ENCODE results near the gene IFT74. TPM values are rescaled to one million over a fixed set of nuclear protein-coding genes. Genes with fewer than 3 reads are reported as not detected.

Gene IFT74
- 10.9 to 15.2 TPM (median 13.4 TPM) in 5 replicates for total RNA-seq (2022; extraction: Qiagen RNA extraction; ENCODE audit: low read depth)

DNA sequence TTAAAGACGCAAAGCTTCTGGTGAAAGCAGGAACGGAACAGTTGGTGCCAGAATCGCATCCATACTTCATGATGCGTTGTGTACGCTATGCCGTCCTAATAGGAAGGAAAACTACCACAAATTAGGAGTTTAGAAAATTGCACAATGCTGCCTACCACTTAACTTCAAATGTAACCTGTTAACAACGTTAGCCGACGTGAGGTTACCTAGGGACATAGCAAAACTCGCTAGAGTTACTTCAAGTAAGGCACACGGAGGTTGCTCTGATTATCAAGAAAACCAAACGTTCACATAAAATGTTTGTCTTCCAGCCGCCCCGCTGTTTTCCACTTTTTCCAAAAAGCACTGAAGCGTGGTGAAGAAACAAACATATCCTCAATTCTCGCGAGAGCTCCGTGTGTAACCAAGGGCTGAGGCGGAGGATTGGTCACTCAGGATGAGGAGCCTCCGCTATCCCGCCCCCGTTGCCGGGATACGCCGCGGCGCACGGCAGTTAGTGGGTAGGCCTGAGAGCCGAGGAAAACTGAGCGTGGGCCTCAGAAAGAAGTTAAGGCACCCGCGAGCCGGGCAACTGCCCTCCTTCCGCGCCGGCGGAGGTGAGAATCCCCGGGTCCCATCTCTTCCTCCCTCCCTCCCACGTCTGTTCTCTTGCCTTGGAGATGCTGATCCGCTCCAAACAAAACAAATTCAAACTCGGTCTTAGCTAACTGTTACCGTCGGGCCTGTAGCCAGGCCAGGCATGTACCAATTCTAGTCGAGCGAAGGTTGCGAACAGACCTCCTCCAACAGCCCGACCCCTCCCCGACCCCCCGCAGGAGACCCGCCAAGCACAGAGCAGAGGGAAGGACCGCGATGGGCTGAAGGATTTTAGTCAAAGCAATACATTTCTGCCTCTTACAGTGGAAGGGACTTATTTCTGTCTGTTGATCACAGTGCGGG, at the start of gene IFT74:
TSS of gene IFT74 (plus strand) at position 492 of the 939 bp plus-strand sequence. CDS start 5,556 bp downstream, outside the sequence.

DNA sequence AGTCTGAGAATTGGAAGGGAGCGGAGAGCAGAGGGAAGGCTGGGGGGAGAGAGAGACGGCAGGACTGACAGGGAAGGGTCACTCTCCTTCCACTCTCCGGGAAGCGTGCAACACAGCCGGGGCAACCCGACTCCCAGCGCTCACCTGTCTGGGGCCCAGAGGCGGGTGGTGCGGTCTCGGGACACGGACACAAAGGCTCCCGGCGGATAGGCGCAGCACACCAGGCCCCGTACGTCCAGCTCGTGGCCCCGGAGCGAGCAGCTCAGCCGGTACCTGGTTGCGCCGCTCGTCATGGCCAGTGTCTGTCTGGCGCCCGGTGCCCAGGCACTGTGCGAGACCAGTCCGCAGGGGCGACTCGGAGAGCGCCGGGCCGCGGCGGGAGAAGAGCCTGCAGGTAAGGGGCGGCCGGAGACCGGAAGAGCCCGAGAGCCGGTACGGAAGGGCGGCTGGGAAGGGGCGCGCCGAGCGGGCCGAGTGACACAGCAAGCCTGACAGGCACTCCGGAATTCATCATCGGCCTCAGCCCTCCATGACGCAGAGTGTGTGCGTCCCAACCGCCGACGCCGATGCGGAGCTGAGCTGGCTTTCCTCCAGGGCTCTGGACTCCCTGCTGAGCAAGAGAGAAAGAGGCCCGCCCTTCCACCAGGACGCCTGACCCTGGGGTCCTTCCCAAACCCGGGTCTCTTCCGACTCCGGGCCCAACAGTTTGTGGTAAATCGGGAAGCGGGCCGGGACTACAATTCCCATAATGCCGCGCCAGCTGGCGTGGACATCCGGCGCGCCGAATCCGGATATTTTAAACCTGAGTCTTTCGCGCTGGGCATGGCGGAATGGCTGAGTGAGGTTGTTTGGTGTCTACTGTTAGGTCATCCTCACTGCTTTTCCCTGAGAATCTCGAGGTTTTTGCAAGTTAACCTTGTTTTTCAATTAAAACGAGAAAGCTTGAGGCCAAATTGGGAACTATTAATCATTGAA, 9.2 kb upstream of the IFT74 start, which contains the start of gene PLAA:
TSS of gene PLAA (minus strand) at position 490 of the 975 bp plus-strand sequence. CDS start at position 293, 197 bp downstream.

DNA sequence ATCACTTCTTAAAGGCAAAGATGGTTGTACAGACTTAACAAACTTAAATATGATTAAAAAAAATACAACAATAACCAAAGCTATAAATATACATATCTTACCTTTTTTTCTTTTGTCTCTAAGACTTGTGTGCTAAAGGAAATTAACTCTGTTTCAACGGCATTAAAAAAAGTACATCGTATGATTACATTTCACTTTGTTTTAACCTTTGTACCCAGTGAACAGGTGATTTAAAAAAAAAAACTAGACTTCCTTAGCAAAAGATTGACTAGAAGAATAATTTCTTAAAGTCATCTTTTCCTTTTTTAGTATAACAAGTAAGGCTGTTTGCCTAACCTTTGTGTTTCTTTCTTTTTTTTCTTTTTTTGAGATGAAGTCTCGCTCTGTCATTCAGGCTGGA, 49.3 kb downstream of the IFT74 start, which contains the start of gene LRRC19:
TSS of gene LRRC19 (minus strand) at position 182 of the 400 bp plus-strand sequence. CDS start 5,978 bp downstream, outside the sequence.

DNA sequence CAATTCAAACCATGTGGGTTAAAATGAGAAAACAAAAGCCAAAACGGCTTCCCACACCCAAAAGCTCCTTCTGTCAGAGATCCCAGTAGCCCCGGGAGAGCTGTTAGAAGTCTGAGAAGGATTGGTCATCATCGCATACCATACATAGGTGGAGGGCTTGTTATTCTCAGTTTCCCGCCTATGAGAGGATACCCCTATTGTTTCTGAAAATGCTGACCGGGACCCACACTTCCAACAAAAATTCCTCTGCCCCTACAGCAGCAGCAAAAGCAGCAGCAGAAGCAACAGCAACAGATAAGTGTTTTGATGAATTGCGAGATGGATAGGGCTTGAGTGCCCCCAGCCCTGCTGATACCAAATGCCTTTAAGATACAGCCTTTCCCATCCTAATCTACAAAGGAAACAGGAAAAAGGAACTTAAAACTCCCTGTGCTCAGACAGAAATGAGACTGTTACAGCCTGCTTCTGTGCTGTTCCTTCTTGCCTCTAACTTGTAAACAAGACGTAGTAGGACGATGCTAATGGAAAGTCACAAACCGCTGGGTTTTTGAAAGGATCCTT, 152.8 kb downstream of the IFT74 start, which contains the start of gene TEK:
TSS of gene TEK (plus strand) at position 245 of the 561 bp plus-strand sequence. CDS start 366 bp downstream, outside the sequence.

Other genes starting within 250 kb of the IFT74 start
- gene CAAP1, start 63.6 kb upstream of the IFT74 start, total RNA-seq (2022; extraction: Qiagen RNA extraction; ENCODE audit: low read depth): 16.8 to 22.7 TPM (median 20.2 TPM) in 5 replicates
- gene PLAA, start 9.2 kb upstream of the IFT74 start, total RNA-seq (2022; extraction: Qiagen RNA extraction; ENCODE audit: low read depth): 27.8 to 37.6 TPM (median 33.0 TPM) in 5 replicates
- gene LRRC19, start 49.3 kb downstream of the IFT74 start, total RNA-seq (2022; extraction: Qiagen RNA extraction; ENCODE audit: low read depth): not detected in 5 replicates
- gene TEK, start 152.8 kb downstream of the IFT74 start, total RNA-seq (2022; extraction: Qiagen RNA extraction; ENCODE audit: low read depth): 0.07 to 0.16 TPM (median 0.11 TPM) in 5 replicates